Adipocyte (in vitro differentiated cells): Measurements from ENCODE around the gene STON2.

Source experiments
- DNase-seq: peaks from one replicate; pipeline ENCODE4 v3.0.0-alpha.2; 2015; ENCODE audit warnings: low read depth
- H3K27me3 ChIP-seq: replicated peaks from 2 replicates; pipeline ENCODE4 v1.7.0; 2013; ENCODE audit warnings: mild to moderate bottlenecking, low read length, moderate library complexity; ENCODE audit not compliant: control insufficient read depth, insufficient read depth
- H3K36me3 ChIP-seq: 2 replicates; pipeline ENCODE4 v1.7.0; 2013; ENCODE audit warnings: low read length, mild to moderate bottlenecking, moderate library complexity; ENCODE audit not compliant: control insufficient read depth, insufficient read depth, severe bottlenecking
- H3K4me1 ChIP-seq: 2 replicates; pipeline ENCODE4 v1.7.0; 2013; ENCODE audit warnings: mild to moderate bottlenecking, low read length, moderate library complexity; ENCODE audit not compliant: control insufficient read depth, insufficient read depth
- H3K4me3 ChIP-seq: 2 replicates; pipeline ENCODE4 v1.7.0; 2013; ENCODE audit warnings: mild to moderate bottlenecking, low read length, moderate library complexity
- H3K9ac ChIP-seq: 2 replicates; pipeline ENCODE4 v1.7.0; 2013; ENCODE audit warnings: mild to moderate bottlenecking, low read length, moderate library complexity
- H3K9me3 ChIP-seq: 2 replicates; pipeline ENCODE4 v1.7.0; 2013; ENCODE audit warnings: mild to moderate bottlenecking, low read length, moderate library complexity; ENCODE audit not compliant: control insufficient read depth

STON2 gene

GRCh38 chr14:81295958-81296923 is 103.9 kb downstream of the STON2 start:
- Histone ChIP-seq H3K4me1 (peaks cover 12% of the 10 kb centered on the region), H3K27me3 (no peaks in the 10 kb centered on the region), H3K9ac (no peak overlapping the region), H3K36me3 (no peaks in the 10 kb centered on the region), H3K9me3 (no peaks in the 10 kb centered on the region), H3K4me3 (no peak overlapping the region)
- DNase-seq = no peak

- Histone ChIP-seq H3K36me3 (no peaks in the 10 kb centered on the region), H3K4me1 (no peaks in the 10 kb centered on the region), H3K9ac (no peak overlapping the region), H3K27me3 (no peaks in the 10 kb centered on the region), H3K4me3 (no peak overlapping the region), H3K9me3 (no peaks in the 10 kb centered on the region)
- DNase-seq = no peak
Measured at GRCh38 chr14:81289516-81289915, 110.6 kb downstream of the STON2 start.

GRCh38 chr14:81286574-81287370 is 113.4 kb downstream of the STON2 start:
- Histone ChIP-seq H3K36me3 (no peaks in the 10 kb centered on the region), H3K9me3 (no peaks in the 10 kb centered on the region), H3K27me3 (no peaks in the 10 kb centered on the region), H3K9ac (no peak overlapping the region), H3K4me1 (no peaks in the 10 kb centered on the region), H3K4me3 (no peak overlapping the region)
- no peak for DNase-seq

GRCh38 chr14:81285245-81285644 is 114.9 kb downstream of the STON2 start:
- no peak for DNase-seq
- Histone ChIP-seq H3K4me3 (no peak overlapping the region), H3K36me3 (no peaks in the 10 kb centered on the region), H3K9ac (no peak overlapping the region), H3K9me3 (no peaks in the 10 kb centered on the region), H3K4me1 (no peaks in the 10 kb centered on the region), H3K27me3 (no peaks in the 10 kb centered on the region)

GRCh38 chr14:81281332-81281731 is 118.8 kb downstream of the STON2 start:
- Histone ChIP-seq H3K9ac (no peak overlapping the region), H3K4me3 (no peak overlapping the region), H3K27me3 (no peaks in the 10 kb centered on the region), H3K4me1 (no peaks in the 10 kb centered on the region), H3K36me3 (no peaks in the 10 kb centered on the region), H3K9me3 (no peaks in the 10 kb centered on the region)
- no peak for DNase-seq

- DNase-seq = no peak
- Histone ChIP-seq H3K4me3 (no peak overlapping the region), H3K9ac (no peak overlapping the region), H3K9me3 (no peaks in the 10 kb centered on the region), H3K27me3 (peaks cover 7% of the 10 kb centered on the region), H3K36me3 (no peaks in the 10 kb centered on the region), H3K4me1 (no peaks in the 10 kb centered on the region)
Measured at GRCh38 chr14:81280136-81280791, 119.9 kb downstream of the STON2 start.

- H3K4me3 ChIP-seq = no peak overlapping the region
- H3K9me3 ChIP-seq = no peaks in the 10 kb centered on the region
- no peaks in the 10 kb centered on the region for H3K36me3 ChIP-seq
- H3K4me1 ChIP-seq = peaks cover 11% of the 10 kb centered on the region
- no peak for DNase-seq
- H3K27me3 ChIP-seq = peaks cover 8% of the 10 kb centered on the region
- no peak overlapping the region for H3K9ac ChIP-seq
Measured at GRCh38 chr14:81277096-81277495, 123.0 kb downstream of the STON2 start.

GRCh38 chr14:81276073-81277069 is 123.8 kb downstream of the STON2 start:
- Histone ChIP-seq H3K4me3 (no peak overlapping the region), H3K27me3 (peaks cover 10% of the 10 kb centered on the region), H3K9ac (no peak overlapping the region), H3K4me1 (peaks cover 11% of the 10 kb centered on the region), H3K9me3 (no peaks in the 10 kb centered on the region), H3K36me3 (no peaks in the 10 kb centered on the region)
- DNase-seq = no peak

GRCh38 chr14:81275305-81276072 is 124.6 kb downstream of the STON2 start:
- peaks cover 11% of the 10 kb centered on the region for H3K4me1 ChIP-seq
- H3K4me3 ChIP-seq = no peak overlapping the region
- H3K27me3 ChIP-seq = peaks cover 11% of the 10 kb centered on the region
- DNase-seq = no peak
- no peak overlapping the region for H3K9ac ChIP-seq
- H3K9me3 ChIP-seq = no peaks in the 10 kb centered on the region
- no peaks in the 10 kb centered on the region for H3K36me3 ChIP-seq
